Measurements from ENCODE around the gene BMERB1. TPM values are rescaled to one million over a fixed set of nuclear protein-coding genes. Genes with fewer than 3 reads are reported as not detected.

Gene BMERB1
- total and polyA plus RNA-seq, 7 donors, result 26.6 to 133 (median 41.3) TPM

DNA sequence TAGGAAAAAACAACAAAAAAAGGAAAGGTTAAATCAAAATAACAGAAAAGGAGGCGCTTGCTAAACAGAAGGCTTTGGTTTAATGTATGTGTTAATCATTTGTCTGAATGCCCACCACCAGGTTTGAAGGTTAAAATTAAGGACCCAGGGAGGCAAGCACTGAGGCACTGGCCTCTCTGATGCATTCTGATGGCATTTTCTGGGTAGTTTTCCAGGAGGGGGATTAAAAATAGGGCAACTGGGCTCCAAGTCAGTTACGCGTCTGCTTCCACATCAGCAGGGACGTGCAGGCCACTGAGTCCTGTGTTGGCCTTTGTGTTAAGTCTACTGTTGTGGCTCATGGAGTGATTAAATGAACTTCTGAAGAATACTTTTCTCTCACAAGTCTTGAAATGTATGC is 181.6 kb downstream of the BMERB1 start:
- no peak for DNase-seq
- Histone ChIP-seq H3K9me3 (no peaks in the 10 kb centered on the region), H3K27ac (peak overlapping the region; percentile 39), H3K4me3 (no peak overlapping the region), H3K4me1 (peaks cover 31% of the 10 kb centered on the region), H3K27me3 (ENCODE audit: insufficient read depth in 3 of 3, low read length in 2 of 3) (no peaks in the 10 kb centered on the region), H3K36me3 (ENCODE audit: insufficient read depth in 1 of 2, low read depth in 1 of 2) (peaks cover 21 to 98% of the 10 kb centered on the region in 2 donors)
- intact Hi-C loops (cut with DNase I), result no loop called here
- 44 to 64% (median 49%) methylated on average over 4 of the region's 4 CpGs for WGBS, 3 donors
- TF ChIP-seq, protein P1, sequence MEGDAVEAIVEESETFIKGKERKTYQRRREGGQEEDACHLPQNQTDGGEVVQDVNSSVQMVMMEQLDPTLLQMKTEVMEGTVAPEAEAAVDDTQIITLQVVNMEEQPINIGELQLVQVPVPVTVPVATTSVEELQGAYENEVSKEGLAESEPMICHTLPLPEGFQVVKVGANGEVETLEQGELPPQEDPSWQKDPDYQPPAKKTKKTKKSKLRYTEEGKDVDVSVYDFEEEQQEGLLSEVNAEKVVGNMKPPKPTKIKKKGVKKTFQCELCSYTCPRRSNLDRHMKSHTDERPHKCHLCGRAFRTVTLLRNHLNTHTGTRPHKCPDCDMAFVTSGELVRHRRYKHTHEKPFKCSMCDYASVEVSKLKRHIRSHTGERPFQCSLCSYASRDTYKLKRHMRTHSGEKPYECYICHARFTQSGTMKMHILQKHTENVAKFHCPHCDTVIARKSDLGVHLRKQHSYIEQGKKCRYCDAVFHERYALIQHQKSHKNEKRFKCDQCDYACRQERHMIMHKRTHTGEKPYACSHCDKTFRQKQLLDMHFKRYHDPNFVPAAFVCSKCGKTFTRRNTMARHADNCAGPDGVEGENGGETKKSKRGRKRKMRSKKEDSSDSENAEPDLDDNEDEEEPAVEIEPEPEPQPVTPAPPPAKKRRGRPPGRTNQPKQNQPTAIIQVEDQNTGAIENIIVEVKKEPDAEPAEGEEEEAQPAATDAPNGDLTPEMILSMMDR (IDR thresholded peaks at IDR 0.05), result no peak
- ATAC-seq, result peak in 3 of 4 donors; percentile 24 to 64 (median 57)

DNA sequence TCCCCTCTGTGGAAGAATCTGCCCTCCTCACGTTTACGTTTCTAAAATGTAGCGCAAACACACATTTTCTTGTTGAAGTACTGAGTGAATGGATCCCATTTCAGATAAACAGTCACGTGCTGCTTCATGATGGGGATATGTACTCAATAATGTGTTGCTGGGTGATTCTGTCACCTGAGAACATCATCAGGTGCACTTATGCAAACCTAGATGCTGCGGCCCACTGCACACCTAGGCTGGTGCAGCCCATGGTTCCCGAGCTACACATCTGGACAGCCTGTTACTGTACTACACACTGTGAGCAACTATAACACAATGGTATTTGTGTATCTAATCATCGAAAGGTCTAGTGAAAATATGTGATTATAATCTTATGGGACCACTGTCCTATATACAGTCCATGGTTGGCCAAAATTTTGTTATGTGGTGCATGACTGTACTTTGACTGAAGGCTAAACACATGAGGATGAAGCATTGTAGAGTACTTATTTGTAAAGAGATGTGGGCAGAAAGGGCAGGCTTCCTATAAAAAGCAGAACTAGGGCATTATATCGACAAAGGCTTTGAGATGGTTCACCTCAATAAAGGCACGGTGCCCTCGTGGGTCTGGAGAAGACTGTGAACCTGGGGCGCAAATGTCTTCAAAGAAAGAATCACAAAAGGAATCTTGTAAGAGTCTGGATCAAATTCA is 182.2 kb downstream of the BMERB1 start:
- peaks cover 21 to 96% of the 10 kb centered on the region in 2 donors for H3K36me3 ChIP-seq (ENCODE audit: insufficient read depth in 1 of 2, low read depth in 1 of 2)
- H3K9me3 ChIP-seq, result no peaks in the 10 kb centered on the region
- TF ChIP-seq, protein P1 (IDR thresholded peaks at IDR 0.05), result no peak
- H3K4me3 ChIP-seq, result no peak overlapping the region
- 91 to 95% (median 93%) methylated on average over 11 of the region's 11 CpGs for WGBS, 3 donors
- H3K27me3 ChIP-seq (ENCODE audit: insufficient read depth in 3 of 3, low read length in 2 of 3), result no peaks in the 10 kb centered on the region
- H3K4me1 ChIP-seq, result peaks cover 34% of the 10 kb centered on the region
- ATAC-seq, result no peak
- DNase-seq, result no peak
- H3K27ac ChIP-seq, result peak overlapping the region; percentile 39
- intact Hi-C loops (cut with DNase I), result no loop called here

DNA sequence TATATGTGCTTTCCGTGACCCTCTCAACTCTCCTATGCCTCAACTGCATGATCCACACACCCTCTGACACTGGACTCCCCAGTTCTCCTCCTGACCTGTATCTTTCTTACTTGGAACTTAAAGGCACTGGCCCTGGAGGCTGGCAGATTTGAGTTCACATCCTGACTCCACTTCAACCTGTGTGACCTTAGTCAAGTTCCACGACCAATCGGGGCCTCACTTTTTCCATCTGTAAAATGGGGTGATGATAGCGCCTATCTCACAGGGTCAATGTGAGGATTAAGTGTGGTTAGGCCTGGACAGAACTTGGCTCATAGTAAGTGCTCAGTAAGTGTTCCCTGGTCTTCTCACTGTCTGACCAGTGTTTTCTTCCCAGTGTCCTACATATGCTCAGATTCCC is 183.5 kb downstream of the BMERB1 start:
- TF ChIP-seq, protein P1 (IDR thresholded peaks at IDR 0.05), result no peak
- intact Hi-C loops (cut with DNase I), result no loop called here

DNA sequence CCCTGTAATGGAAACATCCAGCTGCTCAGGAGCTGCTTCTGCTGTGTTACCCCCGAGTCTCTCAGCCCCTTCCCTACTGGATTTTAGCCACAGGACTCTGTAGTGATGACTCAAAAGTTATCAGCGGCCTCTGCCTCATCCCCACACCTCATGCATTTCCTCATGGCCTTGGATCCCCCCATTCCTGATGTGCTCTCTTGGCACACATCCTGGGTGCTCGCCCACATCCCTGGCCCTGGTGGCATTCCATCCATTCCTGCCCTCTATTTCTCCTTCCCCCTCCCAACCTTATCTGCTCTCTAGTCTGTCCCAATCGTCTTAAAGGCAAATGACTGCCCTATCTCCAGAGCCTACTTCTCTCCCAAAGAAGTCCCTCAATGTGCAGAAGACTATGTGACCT is 184.0 kb downstream of the BMERB1 start:
- intact Hi-C loops (cut with DNase I), result no loop called here
- no peak overlapping the region for H3K27ac ChIP-seq
- H3K9me3 ChIP-seq, result no peaks in the 10 kb centered on the region
- no peaks in the 10 kb centered on the region for H3K27me3 ChIP-seq (ENCODE audit: insufficient read depth in 3 of 3, low read length in 2 of 3)
- WGBS, 3 donors, result 83 to 88% (median 83%) methylated on average over 4 of the region's 4 CpGs
- TF ChIP-seq, protein P1 (IDR thresholded peaks at IDR 0.05), result no peak
- no peak overlapping the region for H3K4me3 ChIP-seq
- peaks cover 21 to 96% of the 10 kb centered on the region in 2 donors for H3K36me3 ChIP-seq (ENCODE audit: insufficient read depth in 1 of 2, low read depth in 1 of 2)
- DNase-seq (no peak), ATAC-seq (peak in 2 of 4 donors; percentile 36 to 71)
- peaks cover 33% of the 10 kb centered on the region for H3K4me1 ChIP-seq

More for the DNA sequence above, 183.5 kb downstream of the BMERB1 start:
- no peak overlapping the region for H3K27ac ChIP-seq
- H3K36me3 ChIP-seq (ENCODE audit: insufficient read depth in 1 of 2, low read depth in 1 of 2), result peaks cover 21 to 96% of the 10 kb centered on the region in 2 donors
- WGBS, 3 donors, result 95 to 98% (median 97%) methylated on average over 4 of the region's 4 CpGs
- DNase-seq (no peak), ATAC-seq (no peak)
- no peaks in the 10 kb centered on the region for H3K9me3 ChIP-seq
- H3K4me1 ChIP-seq, result peaks cover 36% of the 10 kb centered on the region
- no peaks in the 10 kb centered on the region for H3K27me3 ChIP-seq (ENCODE audit: insufficient read depth in 3 of 3, low read length in 2 of 3)
- H3K4me3 ChIP-seq, result no peak overlapping the region
